ENCODE results near the gene ATG4A. TPM values are rescaled to one million over a fixed set of nuclear protein-coding genes. Genes with fewer than 3 reads are reported as not detected.

The ATG4A gene
- total RNA-seq, 4 donors from 2014 or later: 12.4 to 25.0 (median 18.8) TPM

DNA sequence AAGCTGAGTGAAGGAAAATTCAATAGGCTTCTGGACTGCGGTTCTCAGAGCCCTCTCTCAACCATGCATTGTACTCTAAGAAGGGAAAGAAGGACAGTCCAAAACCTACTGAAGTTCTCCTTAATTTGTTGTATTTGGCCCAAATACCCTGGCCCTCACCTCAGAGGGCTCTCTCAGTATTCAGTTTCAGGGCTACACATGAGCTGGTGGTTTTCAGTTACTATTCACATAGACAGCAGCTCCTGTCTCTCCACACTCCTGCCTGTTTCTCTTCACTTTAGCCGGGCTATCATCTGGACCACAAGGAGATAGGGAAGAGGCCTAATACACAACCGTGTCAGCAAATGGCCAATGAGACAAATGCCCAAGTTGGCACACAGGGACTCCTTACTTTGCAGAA lies 66.0 kb downstream of the ATG4A start:
- H3K27me3 ChIP-seq: no peaks in the 10 kb centered on the region
- no peaks in the 10 kb centered on the region for H3K9me3 ChIP-seq
- 84 to 89% methylated on average over 3 of the region's 3 CpGs for WGBS, 2 donors
- H3K36me3 ChIP-seq: no peaks in the 10 kb centered on the region
- DNase-seq: no peak
- H3K4me1 ChIP-seq: no peaks in the 10 kb centered on the region
- H3K4me3 ChIP-seq (replicated peaks in 1 of 3): no peak overlapping the region
- TF ChIP-seq, protein P1, sequence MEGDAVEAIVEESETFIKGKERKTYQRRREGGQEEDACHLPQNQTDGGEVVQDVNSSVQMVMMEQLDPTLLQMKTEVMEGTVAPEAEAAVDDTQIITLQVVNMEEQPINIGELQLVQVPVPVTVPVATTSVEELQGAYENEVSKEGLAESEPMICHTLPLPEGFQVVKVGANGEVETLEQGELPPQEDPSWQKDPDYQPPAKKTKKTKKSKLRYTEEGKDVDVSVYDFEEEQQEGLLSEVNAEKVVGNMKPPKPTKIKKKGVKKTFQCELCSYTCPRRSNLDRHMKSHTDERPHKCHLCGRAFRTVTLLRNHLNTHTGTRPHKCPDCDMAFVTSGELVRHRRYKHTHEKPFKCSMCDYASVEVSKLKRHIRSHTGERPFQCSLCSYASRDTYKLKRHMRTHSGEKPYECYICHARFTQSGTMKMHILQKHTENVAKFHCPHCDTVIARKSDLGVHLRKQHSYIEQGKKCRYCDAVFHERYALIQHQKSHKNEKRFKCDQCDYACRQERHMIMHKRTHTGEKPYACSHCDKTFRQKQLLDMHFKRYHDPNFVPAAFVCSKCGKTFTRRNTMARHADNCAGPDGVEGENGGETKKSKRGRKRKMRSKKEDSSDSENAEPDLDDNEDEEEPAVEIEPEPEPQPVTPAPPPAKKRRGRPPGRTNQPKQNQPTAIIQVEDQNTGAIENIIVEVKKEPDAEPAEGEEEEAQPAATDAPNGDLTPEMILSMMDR (IDR thresholded peaks at IDR 0.05): no peak
- no peak for TF ChIP-seq POLR2A (IDR thresholded peaks at IDR 0.05)
- no peak overlapping the region for H3K27ac ChIP-seq
- intact Hi-C loops (cut with DNase I): no loop called here

DNA sequence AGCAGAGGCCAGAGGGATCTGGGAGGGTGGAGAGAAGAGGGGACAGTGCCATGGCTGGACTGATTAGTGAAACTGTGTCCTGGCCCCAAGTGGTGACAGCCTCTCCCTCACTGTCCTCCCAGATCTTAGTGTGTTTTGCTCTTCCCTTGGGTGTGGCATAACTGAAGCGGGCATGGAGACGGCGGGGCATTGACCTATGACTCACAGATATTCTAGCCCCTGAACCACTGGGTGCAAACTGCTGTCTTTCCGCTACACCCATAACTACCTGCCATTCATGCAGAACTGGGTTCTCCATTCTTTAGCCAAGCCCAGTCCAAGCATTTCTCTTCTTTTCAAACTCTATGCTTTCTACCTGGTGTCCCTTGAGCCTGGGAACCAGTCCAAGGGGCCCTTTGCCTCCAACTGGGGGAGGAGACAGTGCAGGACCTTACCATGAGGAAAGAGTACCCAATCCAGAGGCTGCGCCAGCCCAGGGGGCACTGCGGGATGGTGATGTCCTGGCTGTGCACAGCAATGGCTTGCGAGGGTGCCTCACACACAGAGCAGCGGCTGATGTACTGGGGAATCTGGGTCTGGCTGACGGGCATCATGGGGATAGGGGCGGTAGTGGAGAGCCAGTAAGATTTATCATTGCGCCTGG lies 67.6 kb downstream of the ATG4A start:
- Histone ChIP-seq H3K4me3 (replicated peaks in 1 of 3) (no peak overlapping the region), H3K9me3 (no peaks in the 10 kb centered on the region), H3K27me3 (no peaks in the 10 kb centered on the region), H3K4me1 (no peaks in the 10 kb centered on the region), H3K27ac (no peak overlapping the region), H3K36me3 (no peaks in the 10 kb centered on the region)
- 91 to 95% methylated on average over 10 to 11 of the region's 11 CpGs for WGBS, 2 donors
- no peak for DNase-seq
- TF ChIP-seq, protein P1 (IDR thresholded peaks at IDR 0.05): no peak
- no peak for TF ChIP-seq POLR2A (IDR thresholded peaks at IDR 0.05)
- intact Hi-C loops (cut with DNase I): no loop called here

DNA sequence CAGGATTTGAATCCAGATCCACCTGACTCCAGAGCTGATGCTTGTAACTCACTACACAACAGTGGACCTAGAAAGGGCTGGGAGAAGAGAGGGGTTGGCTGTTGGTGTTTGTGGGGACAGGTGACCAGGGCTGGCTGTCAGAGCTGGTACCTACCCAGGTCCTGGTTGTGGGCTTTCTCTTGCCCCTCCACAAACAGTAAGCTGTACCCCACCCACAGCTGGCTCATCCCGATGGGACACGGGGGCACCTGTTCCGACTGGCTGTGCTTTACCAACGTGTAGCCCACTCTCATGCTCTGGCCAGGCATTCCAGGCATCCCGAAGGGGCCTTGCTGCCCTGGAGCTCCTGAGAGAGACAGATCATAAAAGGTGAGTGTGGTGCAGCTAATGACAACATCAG lies 68.7 kb downstream of the ATG4A start:
- DNase-seq: no peak
- TF ChIP-seq POLR2A (IDR thresholded peaks at IDR 0.05): no peak
- TF ChIP-seq, protein P1 (IDR thresholded peaks at IDR 0.05): no peak
- Histone ChIP-seq H3K27ac (no peak overlapping the region), H3K36me3 (no peaks in the 10 kb centered on the region), H3K27me3 (no peaks in the 10 kb centered on the region), H3K4me1 (peaks cover 4 to 5% of the 10 kb centered on the region in 2 donors), H3K4me3 (replicated peaks in 1 of 3) (no peak overlapping the region), H3K9me3 (no peaks in the 10 kb centered on the region)
- intact Hi-C loops (cut with DNase I): no loop called here
- WGBS, 2 donors: 90% methylated on average over 5 of the region's 5 CpGs; no CpG with 5 or more reads in 1 of the 2 donors

DNA sequence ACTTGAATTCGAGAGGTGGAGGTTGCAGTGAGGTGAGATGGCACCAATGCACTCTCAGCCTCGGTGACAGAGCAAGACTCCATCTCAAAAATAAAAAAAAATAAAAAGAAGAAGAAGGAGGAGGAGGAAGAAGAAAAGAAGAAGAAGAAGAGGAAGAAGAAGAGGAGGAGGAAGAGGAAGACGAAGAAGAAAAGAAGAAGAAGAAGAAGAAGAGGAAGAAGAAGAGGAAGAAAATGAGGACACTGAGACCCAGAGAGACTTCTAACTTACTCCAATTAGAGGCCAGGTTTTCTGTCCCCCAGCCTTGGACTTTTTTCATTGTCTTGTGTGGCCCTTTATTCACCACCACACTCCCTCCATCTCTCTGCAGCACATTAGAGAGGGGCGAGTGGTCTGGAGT lies 70.7 kb downstream of the ATG4A start:
- H3K27me3 ChIP-seq: no peaks in the 10 kb centered on the region
- WGBS, 2 donors: 91 to 93% methylated on average over 4 of the region's 4 CpGs
- H3K4me1 ChIP-seq: peaks cover 11 to 14% of the 10 kb centered on the region in 2 donors
- H3K27ac ChIP-seq: no peak overlapping the region
- no peaks in the 10 kb centered on the region for H3K9me3 ChIP-seq
- TF ChIP-seq, protein P1 (IDR thresholded peaks at IDR 0.05): no peak
- no peak for TF ChIP-seq POLR2A (IDR thresholded peaks at IDR 0.05)
- no peak overlapping the region for H3K4me3 ChIP-seq (replicated peaks in 1 of 3)
- DNase-seq: no peak
- intact Hi-C loops (cut with DNase I): no loop called here
- no peaks in the 10 kb centered on the region for H3K36me3 ChIP-seq

DNA sequence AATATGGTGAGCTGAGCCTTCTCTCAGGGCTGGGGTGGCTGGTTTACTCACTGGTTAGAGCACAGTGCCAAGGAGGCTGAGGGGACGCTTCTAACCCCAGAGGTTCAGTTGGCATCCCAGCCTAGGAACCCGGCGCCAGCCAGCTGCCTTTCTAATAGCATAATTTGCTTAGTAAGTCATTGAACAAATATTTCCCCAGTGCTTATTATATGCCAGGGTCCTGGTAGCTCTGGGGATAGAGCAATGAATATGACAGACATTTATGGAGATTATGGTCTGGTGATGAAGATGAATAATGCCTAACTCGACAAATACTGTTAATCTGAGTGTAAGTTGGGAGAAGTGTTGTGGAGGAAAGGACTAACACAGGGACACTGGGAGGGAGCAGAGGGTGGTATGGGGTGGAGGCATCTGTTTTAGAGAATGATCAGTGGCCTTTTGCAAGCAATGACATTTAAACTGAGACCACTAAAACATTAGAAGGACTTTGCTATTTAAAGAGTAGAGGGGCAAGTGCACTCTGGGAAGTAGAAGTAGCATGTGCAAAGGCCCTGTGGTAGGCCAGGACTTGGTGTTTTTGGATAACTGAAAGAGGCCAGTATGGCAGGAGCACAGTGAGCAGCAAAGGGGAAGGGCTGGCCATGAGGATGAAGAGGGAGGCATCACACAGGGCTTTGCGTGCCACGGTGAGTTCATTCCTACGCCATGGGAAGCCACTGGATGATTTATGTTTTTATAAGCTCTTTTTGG lies 71.9 kb downstream of the ATG4A start:
- TF ChIP-seq, protein P1 (IDR thresholded peaks at IDR 0.05): no peak
- no peak for TF ChIP-seq POLR2A (IDR thresholded peaks at IDR 0.05)
- Histone ChIP-seq H3K4me3 (replicated peaks in 1 of 3) (no peak overlapping the region), H3K27me3 (no peaks in the 10 kb centered on the region), H3K4me1 (peaks cover 11 to 14% of the 10 kb centered on the region in 2 donors), H3K27ac (no peak overlapping the region), H3K9me3 (no peaks in the 10 kb centered on the region), H3K36me3 (no peaks in the 10 kb centered on the region)
- intact Hi-C loops (cut with DNase I): no loop called here
- no peak for DNase-seq
- WGBS, 2 donors: 84 to 95% methylated on average over 6 to 7 of the region's 7 CpGs
